Uterus (tissue), 4 donors: Measurements from ENCODE around the gene ID2. TPM values are rescaled to one million over a fixed set of nuclear protein-coding genes. Genes with fewer than 3 reads are reported as not detected.
A peak's percentile ranks its signal among the peaks of the same experiment; 100 is the strongest.

ENCODE experiments used
- DNase-seq, 2 donors: peaks; one replicate each; pipeline ENCODE4 v3.0.0-alpha.2; 2019 to 2020
- H3K27ac ChIP-seq, 2 donors: fragments of 200-600 bp; sonication (generic); 1 replicate in 1 of 2; 2 replicates in 1 of 2; pipeline ENCODE4 v1.5.1; 2016 to 2018
- H3K27me3 ChIP-seq, 2 donors: fragments of 200-600 bp; sonication (generic); one replicate each; pipeline ENCODE4 v1.5.1; 2018 to 2019; ENCODE audit warnings: control low read depth in 1 of 2
- H3K36me3 ChIP-seq, 2 donors: fragments of 200-600 bp; sonication (generic); one replicate each; pipeline ENCODE4 v1.5.1; 2019; ENCODE audit warnings: control low read depth in 1 of 2
- H3K4me1 ChIP-seq, 2 donors: fragments of 200-600 bp; sonication (generic); one replicate each; pipeline ENCODE4 v1.5.1; 2018 to 2019; ENCODE audit warnings: control low read depth in 1 of 2
- H3K4me3 ChIP-seq, 2 donors: fragments of 200-600 bp; sonication (generic); 1 replicate in 1 of 2; 2 replicates in 1 of 2; pipeline ENCODE4 v1.5.1; 2018 to 2019; ENCODE audit warnings: mild to moderate bottlenecking in 1 of 2
- H3K9me3 ChIP-seq, 2 donors: fragments of 200-600 bp; sonication (generic); one replicate each; pipeline ENCODE4 v1.5.1; 2019; ENCODE audit warnings: control low read depth in 1 of 2
- CTCF ChIP-seq, 4 experiments: fragments of 200-600 bp in 2 of 4; fragments of 450-650 bp in 2 of 4; sonication (generic) in 2 of 4; IDR thresholded peaks; one replicate each; pipeline ENCODE4 v1.5.1; 2016 to 2019; ENCODE audit warnings: antibody characterized with exemption in 4 of 4, mild to moderate bottlenecking in 2 of 4, moderate library complexity in 1 of 4
- POLR2A ChIP-seq, 2 donors: fragments of 450-650 bp; IDR thresholded peaks; one replicate each; pipeline ENCODE4 v1.6.1; 2016; ENCODE audit warnings: antibody characterized with exemption in 2 of 2, mild to moderate bottlenecking in 1 of 2, moderate library complexity in 1 of 2
- intact Hi-C: fragments of 100-400 bp; cut with DNase I; formaldehyde crosslinking; loops from one replicate; pipeline ENCODE4 v1.15.1; 2023; ENCODE audit warnings: low total_unique reads
- total RNA-seq, 4 donors: library from RNA; depleted of rRNA in 3 of 4; stranded (reverse); fragments of >200 nt in 3 of 4; gene quantifications; one replicate each; pipeline versions ENCODE4 v1.1.0 to v1.2.4, GENCODE V29; 2014 to 2023
- donor health status: DM: yes; HTN: yes; CAD: no.

ID2 gene
- total RNA-seq, 4 donors from 2014 or later = 36.9 to 341 (median 176) TPM

- no peak overlapping the region for H3K27ac ChIP-seq
- DNase-seq = no peak
- H3K9me3 ChIP-seq = no peaks in the 10 kb centered on the region
- no peaks in the 10 kb centered on the region for H3K4me1 ChIP-seq
- H3K36me3 ChIP-seq = no peaks in the 10 kb centered on the region
- no peak overlapping the region for H3K4me3 ChIP-seq
- peak; percentile 12 to 21 (median 20) for TF ChIP-seq CTCF (IDR thresholded peaks at IDR 0.05)
- TF ChIP-seq POLR2A (IDR thresholded peaks at IDR 0.05) = no peak
- intact Hi-C loops = no loop called here
- no peaks in the 10 kb centered on the region for H3K27me3 ChIP-seq
Measured at GRCh38 chr2:8693157-8693821, 11.4 kb downstream of the ID2 start.

GRCh38 chr2:8694737-8695136 is 12.9 kb downstream of the ID2 start:
- DNase-seq = no peak
- Histone ChIP-seq H3K4me3 (no peak overlapping the region), H3K9me3 (no peaks in the 10 kb centered on the region), H3K36me3 (no peaks in the 10 kb centered on the region), H3K4me1 (no peaks in the 10 kb centered on the region), H3K27ac (no peak overlapping the region), H3K27me3 (no peaks in the 10 kb centered on the region)
- no peak for TF ChIP-seq CTCF (IDR thresholded peaks at IDR 0.05)
- TF ChIP-seq POLR2A (IDR thresholded peaks at IDR 0.05) = no peak
- intact Hi-C loops = no loop called here

- TF ChIP-seq POLR2A (IDR thresholded peaks at IDR 0.05) = no peak
- no peak for TF ChIP-seq CTCF (IDR thresholded peaks at IDR 0.05)
- intact Hi-C loops = no loop called here
- no peaks in the 10 kb centered on the region for H3K36me3 ChIP-seq
- no peak overlapping the region for H3K4me3 ChIP-seq
- DNase-seq = no peak
- H3K27ac ChIP-seq = no peak overlapping the region
- H3K4me1 ChIP-seq = no peaks in the 10 kb centered on the region
- no peaks in the 10 kb centered on the region for H3K27me3 ChIP-seq
- H3K9me3 ChIP-seq = no peaks in the 10 kb centered on the region
Measured at GRCh38 chr2:8697190-8697589, 15.3 kb downstream of the ID2 start.

GRCh38 chr2:8699839-8700238 is 18.0 kb downstream of the ID2 start:
- no peak for DNase-seq
- Histone ChIP-seq H3K9me3 (no peaks in the 10 kb centered on the region), H3K27ac (no peak overlapping the region), H3K27me3 (no peaks in the 10 kb centered on the region), H3K36me3 (no peaks in the 10 kb centered on the region), H3K4me1 (no peaks in the 10 kb centered on the region), H3K4me3 (no peak overlapping the region)
- no peak for TF ChIP-seq CTCF (IDR thresholded peaks at IDR 0.05)
- no peak for TF ChIP-seq POLR2A (IDR thresholded peaks at IDR 0.05)
- intact Hi-C loops = no loop called here

- Histone ChIP-seq H3K36me3 (no peaks in the 10 kb centered on the region), H3K27me3 (no peaks in the 10 kb centered on the region), H3K4me3 (no peak overlapping the region), H3K9me3 (no peaks in the 10 kb centered on the region), H3K27ac (no peak overlapping the region), H3K4me1 (no peaks in the 10 kb centered on the region)
- TF ChIP-seq POLR2A (IDR thresholded peaks at IDR 0.05) (no peak), CTCF (IDR thresholded peaks at IDR 0.05) (no peak)
- intact Hi-C loops = no loop called here
- no peak for DNase-seq
Measured at GRCh38 chr2:8701681-8702379, 20.0 kb downstream of the ID2 start.
